HUES64 (cell line): ENCODE measurements around the gene AHRR.

ENCODE experiments used
- H3K27ac ChIP-seq: 2 replicates; pipeline ENCODE4 v1.7.0; 2013; ENCODE audit warnings: low read depth, low read length, inconsistent platforms
- H3K27me3 ChIP-seq: 2 replicates; pipeline ENCODE4 v1.6.1; 2013; ENCODE audit warnings: mild to moderate bottlenecking, low read length; ENCODE audit not compliant: insufficient read depth
- H3K36me3 ChIP-seq: 2 replicates; pipeline ENCODE4 v1.6.1; 2013; ENCODE audit warnings: mild to moderate bottlenecking, low read length; ENCODE audit not compliant: insufficient read depth
- H3K4me1 ChIP-seq: 2 replicates; pipeline ENCODE4 v1.6.1; 2013; ENCODE audit warnings: mild to moderate bottlenecking, low read length, moderate library complexity; ENCODE audit not compliant: insufficient read depth
- H3K4me3 ChIP-seq: 2 replicates; pipeline ENCODE4 v1.5.1; 2013; ENCODE audit warnings: mild to moderate bottlenecking, low read length, moderate library complexity
- H3K9ac ChIP-seq: 2 replicates; pipeline ENCODE4 v1.6.1; 2013; ENCODE audit warnings: mild to moderate bottlenecking, low read depth, low read length
- H3K9me3 ChIP-seq: 2 replicates; pipeline ENCODE4 v1.6.1; 2013; ENCODE audit warnings: low read depth, low read length; ENCODE audit not compliant: insufficient read depth
- WGBS: fragments of 150-250, 120-280 bp; methylation state at CpG from one replicate; pipeline ENCODE4 v1.1.7; 2013; ENCODE audit warnings: missing lambda C conversion rate; 5-methylcytosine and 5-hydroxymethylcytosine counted together

Gene AHRR

DNA sequence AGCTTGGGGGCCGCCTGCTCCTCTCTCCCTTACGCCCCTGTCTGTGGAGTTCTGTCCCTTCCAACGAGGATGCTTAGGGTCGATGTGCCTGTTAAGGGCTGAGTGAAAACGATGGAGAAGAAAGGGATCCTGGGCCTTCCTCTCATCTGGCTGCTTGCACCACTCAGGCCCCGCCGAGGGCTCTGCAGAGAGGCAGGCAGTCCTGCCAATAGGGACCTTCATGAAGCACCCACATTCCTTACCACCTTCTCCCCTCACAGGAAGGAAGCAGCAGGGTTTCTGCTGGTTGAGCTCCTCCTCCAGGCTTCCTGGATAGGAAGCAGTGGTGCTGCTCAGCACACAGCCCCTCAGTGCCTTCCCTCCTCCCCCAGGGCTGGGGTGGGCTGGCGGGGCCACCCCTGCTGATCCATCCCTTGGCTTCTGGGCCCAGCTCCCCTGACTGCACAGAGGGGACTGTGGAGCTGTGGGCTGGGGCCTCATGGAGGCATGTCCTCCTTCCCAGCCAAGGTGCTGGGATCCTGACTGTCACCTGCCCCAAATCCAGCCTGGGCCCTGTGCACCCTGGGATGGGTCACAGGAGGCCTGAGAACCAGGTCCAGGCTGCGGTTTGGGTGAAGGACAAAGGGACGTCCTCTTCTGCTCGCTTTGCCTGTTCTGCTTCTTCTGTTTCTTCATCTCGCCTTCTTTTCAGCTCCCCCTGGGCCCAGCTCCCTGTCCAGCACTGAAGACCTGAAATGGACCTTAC lies 50.5 kb downstream of the AHRR start:
- H3K4me1 ChIP-seq, result no peaks in the 10 kb centered on the region
- no peak overlapping the region for H3K27ac ChIP-seq
- peaks cover 28% of the 10 kb centered on the region for H3K27me3 ChIP-seq
- no peaks in the 10 kb centered on the region for H3K9me3 ChIP-seq
- no peak overlapping the region for H3K9ac ChIP-seq
- H3K4me3 ChIP-seq, result no peak overlapping the region
- no peaks in the 10 kb centered on the region for H3K36me3 ChIP-seq
- 82% methylated on average over 12 of the region's 12 CpGs for WGBS

DNA sequence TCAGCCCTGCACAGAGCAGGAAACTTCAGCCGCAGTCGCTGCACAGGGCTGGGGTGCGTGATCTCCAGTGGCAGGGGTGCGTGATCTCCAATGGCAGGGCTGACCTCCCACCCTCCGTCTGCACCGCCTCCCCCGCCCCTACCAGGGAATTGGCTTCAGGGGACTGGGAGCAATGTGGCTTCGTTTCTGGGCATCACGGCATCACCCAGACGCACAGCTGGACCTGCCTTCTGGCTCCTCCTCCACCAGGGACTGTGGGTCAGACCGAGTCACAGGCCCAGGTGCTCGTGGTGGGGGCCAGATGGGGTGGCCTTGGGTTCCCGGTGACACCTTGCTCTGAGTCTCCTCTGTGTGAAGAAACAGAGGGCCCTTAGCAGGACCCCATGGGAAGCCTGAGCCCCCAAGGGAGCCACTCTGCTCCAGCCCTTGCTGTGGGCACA lies 51.1 kb downstream of the AHRR start:
- no peak overlapping the region for H3K27ac ChIP-seq
- no peaks in the 10 kb centered on the region for H3K9me3 ChIP-seq
- WGBS, result 95% methylated on average over 13 of the region's 13 CpGs
- H3K4me3 ChIP-seq, result no peak overlapping the region
- H3K4me1 ChIP-seq, result no peaks in the 10 kb centered on the region
- H3K27me3 ChIP-seq, result peaks cover 28% of the 10 kb centered on the region
- H3K36me3 ChIP-seq, result no peaks in the 10 kb centered on the region
- no peak overlapping the region for H3K9ac ChIP-seq

DNA sequence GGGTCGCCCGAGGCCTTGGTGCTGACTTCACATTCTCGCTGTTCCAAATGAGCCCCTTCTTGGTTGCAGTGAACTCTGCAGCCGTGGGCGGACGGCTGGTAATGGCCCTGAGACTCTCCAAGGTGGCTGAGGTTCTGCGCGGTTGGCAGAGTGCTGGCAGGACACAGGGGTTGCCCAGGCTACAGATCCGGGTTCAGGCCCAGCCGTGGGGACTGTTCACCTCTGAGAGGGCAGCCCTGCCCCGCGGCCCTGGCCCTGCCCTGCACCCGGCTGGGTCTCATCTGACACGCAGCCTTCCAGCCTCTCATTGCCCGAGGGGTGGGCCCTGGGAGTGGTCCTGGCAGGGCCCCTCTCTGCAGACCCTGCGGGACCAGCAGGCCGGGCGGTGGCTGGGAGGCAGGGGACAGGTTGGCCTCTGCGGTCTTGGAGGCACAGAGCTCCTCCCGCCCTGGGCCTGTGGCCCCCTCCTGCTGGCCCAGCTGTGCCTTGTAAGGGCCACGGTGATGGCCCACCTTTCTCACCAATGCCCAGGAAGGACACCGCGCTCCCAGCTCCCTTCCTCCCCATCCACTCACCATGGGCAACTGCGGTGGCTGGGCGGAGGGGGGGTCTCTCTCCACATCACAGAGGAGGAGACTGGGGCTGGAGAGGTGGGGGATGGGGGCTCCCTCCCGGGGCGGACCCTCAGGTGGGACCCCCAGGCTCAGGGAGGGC lies 51.6 kb downstream of the AHRR start:
- peak overlapping the region; percentile 45 for H3K4me3 ChIP-seq
- H3K27ac ChIP-seq, result no peak overlapping the region; the same call in 1 of the 2 replicates
- no peaks in the 10 kb centered on the region for H3K4me1 ChIP-seq
- 65% methylated on average over 23 of the region's 27 CpGs for WGBS
- H3K36me3 ChIP-seq, result no peaks in the 10 kb centered on the region
- H3K9ac ChIP-seq, result no peak overlapping the region
- no peaks in the 10 kb centered on the region for H3K9me3 ChIP-seq
- H3K27me3 ChIP-seq, result peaks cover 28% of the 10 kb centered on the region

DNA sequence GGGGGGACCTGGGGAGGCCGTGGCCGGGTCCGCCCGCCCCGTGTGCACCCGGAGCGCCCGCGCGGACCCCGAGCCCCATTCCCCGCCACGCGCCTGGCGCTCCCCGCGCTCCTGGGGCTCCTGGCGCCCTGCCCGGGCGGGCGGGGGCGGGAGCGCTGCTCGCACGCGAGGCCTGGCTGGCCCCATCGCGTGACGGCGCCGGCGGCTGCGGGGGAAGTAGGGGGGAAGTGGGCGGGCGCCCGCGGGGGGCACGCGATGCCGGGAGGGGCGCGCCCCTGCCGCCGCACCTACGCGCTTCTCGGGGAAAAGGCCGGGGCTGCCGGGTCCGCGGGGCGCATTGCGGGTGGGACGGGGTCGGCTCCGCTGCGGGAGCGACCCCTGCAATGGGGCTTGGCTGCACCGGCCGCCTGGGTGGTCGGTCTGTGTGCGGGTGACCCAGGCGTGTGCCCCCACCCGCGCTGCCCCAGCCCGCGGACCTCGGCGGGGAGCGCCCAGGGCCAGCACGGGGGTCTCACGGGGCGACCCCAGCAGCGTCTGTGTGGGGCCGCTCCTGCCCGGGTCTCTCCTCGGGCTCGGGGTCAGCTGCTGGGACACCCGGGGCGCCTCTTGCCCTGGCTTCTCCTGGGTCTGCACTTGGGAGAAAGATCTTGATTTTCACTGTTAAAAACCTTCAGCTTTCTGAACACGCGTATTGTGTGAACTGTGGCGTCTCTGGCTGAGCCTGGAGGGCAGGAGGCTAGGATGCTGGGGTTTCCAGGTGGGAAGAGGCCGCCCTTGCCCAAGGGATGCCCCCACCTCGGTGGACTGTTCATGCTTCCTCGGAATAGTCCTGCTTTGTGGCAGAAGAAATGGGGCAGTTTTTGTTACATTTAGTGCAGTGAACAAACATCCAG lies 52.4 kb downstream of the AHRR start:
- H3K27me3 ChIP-seq, result peaks cover 28% of the 10 kb centered on the region
- no peaks in the 10 kb centered on the region for H3K4me1 ChIP-seq
- no peaks in the 10 kb centered on the region for H3K9me3 ChIP-seq
- H3K4me3 ChIP-seq, result peak overlapping the region; percentile 45
- no peaks in the 10 kb centered on the region for H3K36me3 ChIP-seq
- H3K27ac ChIP-seq, result no peak overlapping the region
- no peak overlapping the region; the same call in 1 of the 2 replicates for H3K9ac ChIP-seq
- 10% methylated on average over 86 of the region's 86 CpGs for WGBS

DNA sequence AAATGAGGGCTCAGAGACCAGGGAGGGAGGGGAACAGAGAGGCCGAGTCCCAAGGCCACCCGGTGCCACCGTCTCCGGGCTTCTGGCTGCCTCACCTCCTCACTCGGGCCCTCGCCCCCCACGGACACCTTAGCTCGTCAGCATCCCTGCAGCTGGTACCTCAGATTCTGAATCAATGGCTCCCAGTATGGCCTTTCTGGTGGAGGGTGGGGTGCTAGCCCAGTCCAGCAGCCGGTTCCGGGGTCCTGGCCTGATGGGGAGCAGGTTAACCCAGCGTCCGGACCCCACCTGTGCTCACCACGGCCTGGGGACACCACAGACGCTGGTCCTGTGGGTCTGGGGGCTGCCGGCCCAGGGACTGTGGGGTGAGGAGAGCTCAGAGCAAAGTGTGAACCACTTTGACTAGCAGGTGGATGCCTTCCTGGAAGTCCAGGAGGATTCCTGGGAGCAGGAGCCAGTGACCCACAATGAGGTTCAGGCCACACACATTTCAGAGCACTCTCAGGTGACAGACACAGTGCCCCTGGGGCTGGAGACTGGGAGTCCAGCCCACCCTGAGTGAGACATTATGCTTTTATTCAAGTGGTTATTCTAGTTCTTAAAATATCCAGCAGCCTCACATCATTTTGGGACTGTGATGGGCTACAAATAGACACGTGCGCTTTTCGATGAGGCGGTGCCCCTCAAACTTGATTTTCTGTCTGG lies 53.3 kb downstream of the AHRR start:
- Histone ChIP-seq H3K27ac (no peak overlapping the region), H3K9ac (no peak overlapping the region), H3K9me3 (no peaks in the 10 kb centered on the region), H3K4me3 (no peak overlapping the region), H3K36me3 (no peaks in the 10 kb centered on the region), H3K4me1 (no peaks in the 10 kb centered on the region), H3K27me3 (peaks cover 28% of the 10 kb centered on the region)
- WGBS, result 83% methylated on average over 19 of the region's 19 CpGs

DNA sequence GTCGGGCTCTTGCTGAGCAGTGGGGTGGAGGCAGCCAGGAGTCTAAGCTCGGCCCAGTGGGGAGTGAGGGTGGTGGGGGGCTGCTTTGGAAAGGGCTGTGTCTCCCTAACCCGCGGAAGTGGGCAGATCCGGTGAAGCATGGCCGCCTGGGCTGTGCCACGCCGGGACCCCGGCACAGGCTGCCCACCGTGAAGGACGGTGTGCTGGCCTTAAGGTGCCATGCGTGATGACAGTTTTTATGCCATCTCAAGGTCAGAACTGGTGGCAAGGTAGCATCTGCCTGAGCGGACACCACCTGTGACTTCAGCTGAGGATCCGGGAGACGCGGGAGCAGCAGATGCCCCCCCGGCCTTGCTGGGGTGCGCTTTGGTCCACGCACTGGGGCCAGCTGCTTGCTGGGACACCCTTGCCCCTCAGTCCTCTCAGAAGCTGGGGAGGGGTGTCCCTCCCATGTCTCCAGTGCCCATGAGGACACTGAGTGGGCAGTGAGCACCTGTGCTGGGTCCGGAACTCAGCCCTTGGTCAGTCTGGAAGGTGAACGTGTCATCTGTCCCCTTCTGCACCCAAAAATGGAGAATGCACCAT lies 53.9 kb downstream of the AHRR start:
- no peak overlapping the region for H3K27ac ChIP-seq
- no peaks in the 10 kb centered on the region for H3K9me3 ChIP-seq
- no peak overlapping the region for H3K9ac ChIP-seq
- 92% methylated on average over 21 of the region's 21 CpGs for WGBS
- no peaks in the 10 kb centered on the region for H3K36me3 ChIP-seq
- H3K4me1 ChIP-seq, result no peaks in the 10 kb centered on the region
- no peak overlapping the region for H3K4me3 ChIP-seq
- peaks cover 28% of the 10 kb centered on the region for H3K27me3 ChIP-seq

GRCh38 chr5:375921-376798 lies 54.6 kb downstream of the AHRR start:
- Histone ChIP-seq H3K4me1 (no peaks in the 10 kb centered on the region), H3K36me3 (no peaks in the 10 kb centered on the region), H3K4me3 (no peak overlapping the region), H3K9me3 (no peaks in the 10 kb centered on the region), H3K27ac (no peak overlapping the region), H3K27me3 (peaks cover 28% of the 10 kb centered on the region), H3K9ac (no peak overlapping the region)
- 90% methylated on average over 30 of the region's 30 CpGs for WGBS

- Histone ChIP-seq H3K4me3 (no peak overlapping the region), H3K27ac (no peak overlapping the region), H3K27me3 (peaks cover 28% of the 10 kb centered on the region), H3K9ac (no peak overlapping the region), H3K4me1 (no peaks in the 10 kb centered on the region), H3K36me3 (no peaks in the 10 kb centered on the region), H3K9me3 (no peaks in the 10 kb centered on the region)
- WGBS, result 90% methylated on average over 12 of the region's 12 CpGs
Observed at GRCh38 chr5:376799-377325, 55.3 kb downstream of the AHRR start.

DNA sequence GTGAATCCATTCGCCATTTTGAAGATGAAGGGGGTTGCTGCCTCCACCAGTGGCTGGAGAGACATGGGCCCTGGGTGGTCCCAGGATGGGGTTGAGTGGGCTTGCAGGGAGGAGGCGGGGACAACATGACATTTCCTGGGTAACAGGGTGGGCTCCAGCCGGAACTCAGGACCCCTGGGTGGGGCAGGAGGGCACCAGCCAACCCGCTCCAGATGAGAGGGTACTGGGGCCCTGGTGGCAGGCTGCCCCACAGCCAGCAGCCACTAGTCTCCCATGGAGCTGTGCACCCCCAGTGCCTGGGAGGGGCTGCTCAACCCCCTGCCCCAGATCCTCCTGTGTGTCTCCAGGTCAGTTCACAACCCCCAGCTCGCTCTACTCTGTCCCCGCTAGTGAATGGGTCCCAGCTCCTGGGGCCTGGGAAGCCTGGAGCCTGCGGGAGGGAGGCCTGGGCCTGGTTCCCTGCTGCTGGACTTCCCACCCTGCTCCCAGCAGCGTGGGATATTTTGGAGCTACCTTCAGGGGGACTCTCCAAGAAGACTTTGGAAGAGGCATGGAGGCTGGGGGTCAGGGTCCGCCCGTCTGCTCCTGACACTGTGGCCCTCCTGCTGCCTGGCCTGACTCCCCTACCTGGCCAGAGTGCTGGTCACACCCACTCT lies 55.9 kb downstream of the AHRR start:
- 94% methylated on average over 10 of the region's 10 CpGs for WGBS
- no peak overlapping the region for H3K9ac ChIP-seq

More for the DNA sequence above, 55.9 kb downstream of the AHRR start:
- no peaks in the 10 kb centered on the region for H3K36me3 ChIP-seq
- no peaks in the 10 kb centered on the region for H3K9me3 ChIP-seq
- H3K4me3 ChIP-seq, result no peak overlapping the region
- H3K4me1 ChIP-seq, result no peaks in the 10 kb centered on the region
- peaks cover 28% of the 10 kb centered on the region for H3K27me3 ChIP-seq
- no peak overlapping the region for H3K27ac ChIP-seq
